Measurements from ENCODE around the gene TOR1A.
"Not testable (repeated sequence)": the region's sequence is repeated elsewhere in the genome, so short reads cannot be mapped to it uniquely, and the experiment has no call there.

The TOR1A gene

DNA sequence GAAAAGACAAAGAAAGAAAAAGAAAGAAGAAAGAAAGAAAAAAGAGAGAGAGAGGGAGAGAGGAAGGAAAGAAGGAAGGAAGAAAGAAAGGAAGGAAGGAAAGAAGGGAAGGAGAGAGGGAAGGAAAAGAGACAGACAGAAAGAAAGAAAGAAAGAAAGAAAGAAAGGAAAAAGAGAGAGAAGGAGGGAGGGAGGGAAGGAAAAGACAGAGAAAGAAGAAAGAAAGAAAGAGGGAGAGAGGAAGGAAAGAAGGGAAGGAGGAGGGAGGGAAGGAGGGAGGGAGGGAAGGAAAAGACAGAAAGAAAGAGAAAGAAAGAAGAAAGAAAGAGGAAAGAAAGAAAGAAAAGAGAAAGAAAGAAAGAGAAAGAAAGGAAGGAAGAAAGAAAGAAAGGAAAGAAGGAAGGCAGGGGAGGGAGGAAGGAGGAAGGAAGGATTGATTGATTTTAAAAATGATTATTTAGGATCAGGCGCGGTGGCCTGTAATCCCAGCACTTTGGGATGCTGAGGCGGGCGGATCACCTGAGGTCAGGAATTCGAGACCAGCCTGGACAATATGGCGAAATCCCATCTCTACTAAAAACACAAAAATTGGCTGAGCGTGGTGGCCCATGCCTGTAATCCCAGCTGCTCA, 44.3 kb downstream of the TOR1A start:
- DNase-seq = no peak

GRCh38 chr9:129778469-129778868, 45.5 kb downstream of the TOR1A start:
- no peak for DNase-seq

- DNase-seq = no peak
Observed at GRCh38 chr9:129777769-129778130, 46.2 kb downstream of the TOR1A start.

GRCh38 chr9:129776938-129777768, 46.8 kb downstream of the TOR1A start:
- DNase-seq = peak; percentile 51

DNA sequence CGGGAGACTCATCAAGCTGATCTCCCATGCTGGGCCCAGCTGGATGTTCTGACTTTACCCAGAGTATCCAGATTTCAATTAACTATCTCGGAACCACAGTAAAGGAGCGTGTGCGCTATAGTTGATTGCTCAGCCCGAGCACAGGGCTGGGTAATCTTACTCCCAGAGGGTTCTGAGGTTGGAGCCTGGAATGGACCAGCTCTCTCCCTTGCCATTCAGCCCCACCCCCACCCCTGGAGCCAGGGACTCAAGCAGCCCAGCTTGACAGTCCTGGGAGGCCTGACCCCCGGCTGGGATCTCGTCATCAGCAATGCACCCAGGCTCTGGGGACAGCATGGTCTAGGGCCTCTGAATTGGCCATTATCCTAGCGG, 47.4 kb downstream of the TOR1A start:
- no peak for DNase-seq

DNA sequence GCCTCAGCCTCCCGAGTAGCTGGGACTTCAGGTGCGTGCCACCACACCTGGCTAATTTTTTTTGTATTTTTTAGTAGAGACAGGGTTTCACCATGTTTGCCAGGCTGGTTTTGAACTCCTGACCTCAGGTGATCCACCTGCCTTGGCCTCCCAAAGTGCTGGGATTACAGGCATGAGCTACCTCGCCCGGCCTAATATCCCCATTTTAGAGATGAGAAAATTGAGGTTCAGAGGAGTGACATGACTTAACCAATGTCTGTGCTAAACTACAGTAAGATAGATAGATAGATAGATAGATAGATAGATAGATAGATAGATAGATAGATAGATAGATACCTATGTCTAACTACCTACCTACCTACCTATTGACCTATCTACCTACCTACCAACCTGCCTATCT, 47.8 kb downstream of the TOR1A start:
- DNase-seq = not testable (repeated sequence)

DNA sequence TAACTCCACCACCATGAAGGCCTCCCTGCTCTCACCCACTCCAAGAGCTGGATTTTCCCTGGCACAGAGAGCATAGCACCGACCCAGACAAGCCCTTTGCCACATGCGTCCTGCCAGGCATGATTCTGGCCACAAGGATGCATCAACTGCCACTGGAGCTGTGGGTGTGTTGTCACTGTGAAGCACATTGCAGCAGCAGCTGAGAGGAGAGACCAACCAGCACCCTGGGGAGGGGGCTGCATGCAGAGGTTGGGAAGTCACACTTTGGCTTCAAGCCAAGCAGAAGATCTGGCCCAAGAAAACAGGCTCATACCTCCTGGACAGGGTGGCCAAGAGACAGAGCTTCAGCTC, 48.5 kb downstream of the TOR1A start:
- DNase-seq = no peak

DNA sequence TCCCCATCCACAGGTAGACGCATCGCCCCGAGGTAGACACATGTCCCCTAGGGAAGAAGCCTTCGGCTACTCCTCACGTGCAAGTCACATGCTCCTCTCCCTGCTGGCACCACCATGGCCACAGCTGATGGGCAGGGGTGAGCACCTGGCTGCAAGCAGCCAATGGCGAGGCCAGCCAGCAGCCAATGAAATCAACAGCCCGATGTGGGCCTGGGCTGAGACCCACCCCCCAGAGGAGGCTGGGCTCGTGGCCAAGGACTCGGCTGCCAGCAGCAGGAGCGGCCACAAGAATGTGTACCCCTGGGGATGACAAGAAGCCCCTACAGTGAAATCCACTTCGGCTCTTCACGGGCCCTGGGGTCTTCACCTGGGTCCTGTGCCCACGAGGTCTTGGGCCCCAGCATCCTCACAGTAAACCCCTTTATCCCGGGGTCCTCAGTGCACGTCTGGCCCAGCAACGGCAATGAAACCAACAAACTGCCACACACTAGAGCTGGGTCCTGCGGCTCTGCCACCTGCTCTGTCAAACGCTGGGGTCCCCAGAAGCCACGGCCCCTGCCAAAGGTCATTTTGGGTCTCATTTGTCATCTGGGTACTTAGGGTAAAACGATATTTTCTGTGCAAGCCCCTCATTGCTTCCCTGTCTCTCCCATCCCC, 49.0 kb downstream of the TOR1A start:
- no peak for DNase-seq

DNA sequence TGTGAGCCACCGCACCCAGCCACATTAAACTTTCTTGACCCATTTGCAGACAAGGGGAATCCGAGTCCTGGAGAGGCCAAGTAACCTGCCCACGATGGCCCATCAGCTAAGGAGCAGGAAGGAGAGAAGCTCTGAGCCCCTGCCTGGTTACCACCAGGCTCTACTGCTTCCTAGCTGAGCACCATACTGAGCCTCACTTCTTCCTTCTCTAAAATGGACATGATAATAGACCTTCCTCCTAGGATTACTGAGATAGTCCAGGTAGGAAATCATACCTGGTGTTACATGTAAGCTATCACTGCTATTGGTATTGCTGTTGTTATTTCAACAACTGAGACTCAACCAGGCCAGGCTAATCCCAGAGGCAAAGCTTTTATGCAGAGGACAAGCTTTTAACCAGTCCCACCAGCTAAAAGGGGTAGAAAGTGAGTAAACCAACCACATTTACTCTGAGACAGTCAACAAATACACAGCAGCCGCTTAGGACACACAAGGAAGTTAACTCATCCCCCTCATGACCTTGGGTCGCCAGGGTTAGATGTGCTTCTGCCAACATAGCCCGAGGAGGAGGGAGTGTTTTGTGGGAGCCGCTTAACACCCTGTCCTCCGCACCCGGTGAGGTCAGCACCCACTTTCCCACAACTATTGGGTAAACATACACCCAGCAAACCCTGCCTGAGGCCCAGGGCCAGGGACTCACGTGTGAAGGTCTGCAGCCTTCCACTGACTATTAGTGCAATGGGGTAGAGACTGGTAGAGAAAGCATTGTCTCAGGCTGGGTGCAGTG, 50.5 kb downstream of the TOR1A start:
- no peak for DNase-seq

DNA sequence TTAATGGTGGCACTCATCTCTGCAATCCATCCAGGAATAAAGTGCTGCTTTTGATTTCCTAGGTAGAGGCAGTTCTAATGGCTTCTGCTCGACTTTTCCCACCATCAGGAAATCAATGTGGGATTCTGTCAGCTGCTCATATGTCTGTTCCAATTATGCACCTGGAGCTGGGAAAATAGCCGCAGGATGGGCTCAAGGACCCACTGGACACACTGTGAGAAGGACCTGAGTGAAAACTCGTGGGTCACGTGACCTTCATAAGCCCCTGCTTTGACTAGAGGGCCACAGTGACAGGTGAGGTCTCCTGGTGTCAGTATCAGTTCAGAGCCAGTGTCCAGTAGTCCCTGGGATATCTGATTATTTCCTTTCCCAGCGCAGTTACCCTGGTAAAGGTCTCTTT, 53.2 kb downstream of the TOR1A start:
- no peak for DNase-seq

- DNase-seq = no peak
Observed at GRCh38 chr9:129769669-129770068, 54.3 kb downstream of the TOR1A start.

DNA sequence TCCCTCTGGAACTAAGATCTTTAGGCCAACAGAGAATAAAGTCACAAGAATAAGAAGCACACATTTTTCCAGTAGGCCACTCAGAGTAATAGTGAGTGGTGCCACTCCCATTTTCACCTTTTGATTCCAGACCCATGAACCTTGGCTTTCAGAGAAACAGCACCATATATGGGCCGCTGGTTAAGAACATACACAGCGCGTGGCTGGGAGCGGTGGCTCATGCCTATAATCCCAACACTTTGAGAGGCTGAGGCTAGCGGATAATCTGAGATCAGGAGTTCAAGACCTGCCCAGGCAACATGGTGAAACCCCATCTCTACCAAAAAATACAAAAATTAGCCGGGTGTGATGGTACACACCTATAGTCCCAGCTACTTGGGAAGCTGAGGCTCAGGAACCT, 55.5 kb downstream of the TOR1A start:
- no peak for DNase-seq

GRCh38 chr9:129765764-129766317, 58.1 kb downstream of the TOR1A start:
- no peak for DNase-seq

DNA sequence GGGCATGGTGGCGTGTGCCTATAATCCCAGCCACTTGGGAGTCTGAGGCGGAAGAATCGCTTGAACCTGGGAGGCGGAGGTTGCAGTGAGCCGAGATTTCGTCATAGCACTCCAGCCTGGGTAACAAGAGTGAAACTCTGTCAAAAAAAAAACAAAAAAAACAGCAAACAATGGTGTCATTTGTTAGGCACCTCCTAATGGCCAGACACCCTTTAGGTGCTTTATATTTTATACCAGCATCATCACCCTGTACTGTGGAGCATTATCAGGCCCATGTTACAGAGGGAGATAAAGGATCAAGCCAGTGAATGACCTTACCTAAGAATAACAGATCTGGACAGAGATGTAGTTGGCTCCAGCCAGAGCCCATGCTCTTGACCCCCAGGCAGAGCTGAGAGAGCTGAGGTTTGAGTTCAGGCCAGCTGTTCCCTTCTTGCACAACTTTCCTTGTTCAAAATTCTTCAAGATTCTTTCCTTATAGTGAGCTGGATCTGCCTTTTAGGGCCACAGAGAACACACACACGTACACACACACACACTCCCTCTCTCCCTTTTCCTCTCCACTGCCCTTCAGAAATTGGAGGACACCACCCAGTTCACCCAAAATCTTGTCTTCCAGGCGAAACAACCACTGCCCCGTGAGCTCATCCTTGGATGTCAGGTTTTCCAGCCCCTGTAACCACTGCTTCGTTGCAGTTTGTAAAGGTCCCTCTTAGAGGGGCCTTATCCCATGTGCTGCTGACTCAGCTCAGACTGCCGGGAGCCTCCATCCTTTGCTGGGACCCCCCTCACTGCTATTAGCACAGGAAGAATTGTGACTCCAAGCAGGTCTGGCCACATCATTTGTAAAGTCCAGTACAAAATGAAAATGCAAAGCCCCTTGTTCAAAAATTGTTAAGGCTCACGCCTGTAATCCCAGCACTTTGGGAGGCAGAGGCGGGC, 60.7 kb downstream of the TOR1A start:
- DNase-seq = no peak
